Stimulated activated CD8-positive, alpha-beta memory T cell treated with anti-CD3 and anti-CD28 coated beads, Interleukin-7, amount 100 ng/mL, for 48 hours (primary cell): Measurements from ENCODE around the gene OR5J2.
"Not testable (repeated sequence)": the region's sequence is repeated elsewhere in the genome, so short reads cannot be mapped to it uniquely, and the experiment has no call there.

ENCODE experiments used
- DNase-seq, 2 donors: peaks; one replicate each; pipeline ENCODE4 v3.0.0-alpha.2; 2020; ENCODE audit warnings: low read depth in 1 of 2; ENCODE audit errors: extremely low read depth in 1 of 2

OR5J2 gene

GRCh38 chr11:56176318-56176717 is at the start of gene OR5J2:
TSS of gene OR5J2 (plus strand) at chr11:56176618. CDS start at chr11:56176618, 0 bp downstream.
- no peak for DNase-seq

GRCh38 chr11:56140151-56140661 is 36.2 kb upstream of the OR5J2 start, which contains the start of gene OR8J3:
TSS of gene OR8J3 (minus strand) at chr11:56140201. CDS start at chr11:56137718, 2,483 bp downstream.
- no peak for DNase-seq

- not testable (repeated sequence) for DNase-seq
Measured at GRCh38 chr11:56143681-56144080, 32.7 kb upstream of the OR5J2 start.

GRCh38 chr11:56151376-56151775 is 25.0 kb upstream of the OR5J2 start:
- no peak for DNase-seq

- no peak for DNase-seq
Measured at GRCh38 chr11:56152333-56152732, 24.1 kb upstream of the OR5J2 start.

GRCh38 chr11:56160217-56160616 is 16.2 kb upstream of the OR5J2 start, which contains the start of gene OR8K5:
TSS of gene OR8K5 (minus strand) at chr11:56160317. CDS start at chr11:56160317, 0 bp downstream.
- DNase-seq: no peak

GRCh38 chr11:56163804-56164203 is 12.6 kb upstream of the OR5J2 start:
- DNase-seq: no peak

GRCh38 chr11:56172256-56172830 is 4.1 kb upstream of the OR5J2 start:
- no peak for DNase-seq

GRCh38 chr11:56183459-56183858 is 7.0 kb downstream of the OR5J2 start:
- no peak for DNase-seq

GRCh38 chr11:56188602-56189001 is 12.2 kb downstream of the OR5J2 start:
- no peak for DNase-seq

GRCh38 chr11:56196705-56197104 is 20.3 kb downstream of the OR5J2 start:
- no peak for DNase-seq

- DNase-seq: no peak
Measured at GRCh38 chr11:56197367-56197766, 20.9 kb downstream of the OR5J2 start.

GRCh38 chr11:56207790-56208189 is 31.4 kb downstream of the OR5J2 start:
- no peak for DNase-seq

- DNase-seq: no peak
Measured at GRCh38 chr11:56214537-56214936, 38.1 kb downstream of the OR5J2 start.

- not testable (repeated sequence) for DNase-seq
Measured at GRCh38 chr11:56219735-56220134, 43.3 kb downstream of the OR5J2 start.
